Activated T-helper 17 cell treated with anti-CD3 and anti-CD28 coated beads, Interleukin-2, amount 50 U/mL, for 72 hours (primary cell): Measurements from ENCODE around the gene VKORC1L1. TPM values are rescaled to one million over a fixed set of nuclear protein-coding genes. Genes with fewer than 3 reads are reported as not detected.
"Not testable (repeated sequence)": the region's sequence is repeated elsewhere in the genome, so short reads cannot be mapped to it uniquely, and the experiment has no call there.

Source experiments
- ATAC-seq: fragments of 150-1000 bp; cut with Tn5 transposase; replicated peaks from 2 replicates; pipeline ENCODE4 v1.10.0; 2021; ENCODE audit warnings: mild to moderate bottlenecking, moderate library complexity
- H3K27ac Mint-ChIP-seq: one replicate; pipeline ENCODE4 v1.8.0; 2022; ENCODE audit warnings: mixed read lengths
- H3K27me3 Mint-ChIP-seq: one replicate; pipeline ENCODE4 v1.8.0; 2022; ENCODE audit warnings: mixed read lengths
- H3K36me3 Mint-ChIP-seq: one replicate; pipeline ENCODE4 v1.8.0; 2022; ENCODE audit warnings: low read depth, mild to moderate bottlenecking, mixed read lengths
- H3K4me1 Mint-ChIP-seq: one replicate; pipeline ENCODE4 v1.8.0; 2022; ENCODE audit warnings: mixed read lengths
- H3K4me3 Mint-ChIP-seq: one replicate; pipeline ENCODE4 v1.8.0; 2022; ENCODE audit warnings: mild to moderate bottlenecking, mixed read lengths
- H3K9me3 Mint-ChIP-seq: one replicate; pipeline ENCODE4 v1.8.0; 2022; ENCODE audit warnings: mixed read lengths
- total RNA-seq, 2 donors: library from RNA; stranded (reverse); gene quantifications; one replicate each; pipeline ENCODE4 v1.2.3, GENCODE V29; 2022

The VKORC1L1 gene
- total RNA-seq, 2 donors from 2014 or later, result 10.4 to 22.8 TPM

- not testable (repeated sequence) for H3K4me3 Mint-ChIP-seq, H3K27ac Mint-ChIP-seq, H3K36me3 Mint-ChIP-seq, H3K9me3 Mint-ChIP-seq, ATAC-seq, H3K27me3 Mint-ChIP-seq, H3K4me1 Mint-ChIP-seq
These were observed 72.9 kb downstream of the VKORC1L1 start for GRCh38 chr7:65945787-65946186.

- Mint-ChIP-seq H3K27me3 (no peaks in the 10 kb centered on the region), H3K4me1 (no peaks in the 10 kb centered on the region), H3K36me3 (no peaks in the 10 kb centered on the region), H3K9me3 (no peaks in the 10 kb centered on the region), H3K4me3 (no peak overlapping the region), H3K27ac (no peak overlapping the region)
- ATAC-seq, result no peak
These were observed 74.0 kb downstream of the VKORC1L1 start for GRCh38 chr7:65946904-65947303.

GRCh38 chr7:65951837-65952578 is 79.1 kb downstream of the VKORC1L1 start:
- Mint-ChIP-seq H3K4me1 (no peaks in the 10 kb centered on the region), H3K4me3 (no peak overlapping the region)

GRCh38 chr7:65953001-65953720 is 80.3 kb downstream of the VKORC1L1 start:
- Mint-ChIP-seq H3K27me3 (no peaks in the 10 kb centered on the region), H3K36me3 (peaks cover 41% of the 10 kb centered on the region), H3K9me3 (no peaks in the 10 kb centered on the region), H3K4me3 (no peak overlapping the region), H3K4me1 (no peaks in the 10 kb centered on the region), H3K27ac (no peak overlapping the region)
- ATAC-seq, result no peak

More at GRCh38 chr7:65951837-65952578, 79.1 kb downstream of the VKORC1L1 start:
- no peaks in the 10 kb centered on the region for H3K27me3 Mint-ChIP-seq
- no peak for ATAC-seq
- peaks cover 32% of the 10 kb centered on the region for H3K36me3 Mint-ChIP-seq
- H3K27ac Mint-ChIP-seq, result no peak overlapping the region
- H3K9me3 Mint-ChIP-seq, result no peaks in the 10 kb centered on the region

- Mint-ChIP-seq H3K9me3 (no peaks in the 10 kb centered on the region), H3K4me1 (no peaks in the 10 kb centered on the region), H3K27ac (no peak overlapping the region), H3K36me3 (peaks cover 50% of the 10 kb centered on the region), H3K27me3 (no peaks in the 10 kb centered on the region), H3K4me3 (no peak overlapping the region)
- ATAC-seq, result no peak
These were observed 81.1 kb downstream of the VKORC1L1 start for GRCh38 chr7:65953890-65954450.

- ATAC-seq, result no peak
These were observed 82.8 kb downstream of the VKORC1L1 start for GRCh38 chr7:65955718-65956117.

GRCh38 chr7:65960351-65961074 is 87.6 kb downstream of the VKORC1L1 start:
- H3K4me3 Mint-ChIP-seq, result no peak overlapping the region
- H3K27ac Mint-ChIP-seq, result no peak overlapping the region
- no peaks in the 10 kb centered on the region for H3K9me3 Mint-ChIP-seq
- ATAC-seq, result no peak
- no peaks in the 10 kb centered on the region for H3K4me1 Mint-ChIP-seq
- peaks cover 93% of the 10 kb centered on the region for H3K36me3 Mint-ChIP-seq
- H3K27me3 Mint-ChIP-seq, result no peaks in the 10 kb centered on the region

More at GRCh38 chr7:65955718-65956117, 82.8 kb downstream of the VKORC1L1 start:
- Mint-ChIP-seq H3K27ac (no peak overlapping the region), H3K36me3 (peaks cover 67% of the 10 kb centered on the region), H3K9me3 (no peaks in the 10 kb centered on the region), H3K27me3 (no peaks in the 10 kb centered on the region), H3K4me3 (no peak overlapping the region), H3K4me1 (no peaks in the 10 kb centered on the region)

GRCh38 chr7:65962033-65962432 is 89.2 kb downstream of the VKORC1L1 start:
- ATAC-seq, result no peak
- no peaks in the 10 kb centered on the region for H3K9me3 Mint-ChIP-seq
- no peak overlapping the region for H3K27ac Mint-ChIP-seq
- H3K4me3 Mint-ChIP-seq, result no peak overlapping the region
- no peaks in the 10 kb centered on the region for H3K27me3 Mint-ChIP-seq
- H3K36me3 Mint-ChIP-seq, result peaks cover 93% of the 10 kb centered on the region
- H3K4me1 Mint-ChIP-seq, result no peaks in the 10 kb centered on the region

GRCh38 chr7:65964671-65965070 is 91.8 kb downstream of the VKORC1L1 start:
- not testable (repeated sequence) for H3K4me3 Mint-ChIP-seq, ATAC-seq, H3K27ac Mint-ChIP-seq, H3K4me1 Mint-ChIP-seq, H3K9me3 Mint-ChIP-seq, H3K27me3 Mint-ChIP-seq
- H3K36me3 Mint-ChIP-seq, result peaks cover 94% of the 10 kb centered on the region

- Mint-ChIP-seq H3K27me3 (no peaks in the 10 kb centered on the region), H3K4me1 (no peaks in the 10 kb centered on the region), H3K36me3 (peaks cover 94% of the 10 kb centered on the region), H3K4me3 (no peak overlapping the region), H3K9me3 (no peaks in the 10 kb centered on the region), H3K27ac (no peak overlapping the region)
- no peak for ATAC-seq
These were observed 93.3 kb downstream of the VKORC1L1 start for GRCh38 chr7:65966146-65966545.

- Mint-ChIP-seq H3K27ac (peak overlapping the region; percentile 58), H3K36me3 (peaks cover 99% of the 10 kb centered on the region), H3K4me3 (no peak overlapping the region), H3K9me3 (no peaks in the 10 kb centered on the region), H3K4me1 (no peaks in the 10 kb centered on the region), H3K27me3 (no peaks in the 10 kb centered on the region)
- ATAC-seq, result no peak
These were observed 94.7 kb downstream of the VKORC1L1 start for GRCh38 chr7:65967361-65968155.

- H3K9me3 Mint-ChIP-seq, result no peaks in the 10 kb centered on the region
- ATAC-seq, result no peak
- no peaks in the 10 kb centered on the region for H3K4me1 Mint-ChIP-seq
- no peak overlapping the region for H3K27ac Mint-ChIP-seq
- H3K36me3 Mint-ChIP-seq, result peaks cover 99% of the 10 kb centered on the region
- H3K4me3 Mint-ChIP-seq, result no peak overlapping the region
- no peaks in the 10 kb centered on the region for H3K27me3 Mint-ChIP-seq
These were observed 95.6 kb downstream of the VKORC1L1 start for GRCh38 chr7:65968256-65969185.

GRCh38 chr7:65971021-65971420 is 98.1 kb downstream of the VKORC1L1 start:
- Mint-ChIP-seq H3K4me3 (no peak overlapping the region), H3K27ac (no peak overlapping the region), H3K4me1 (no peaks in the 10 kb centered on the region), H3K27me3 (no peaks in the 10 kb centered on the region), H3K36me3 (peaks cover 99% of the 10 kb centered on the region), H3K9me3 (no peaks in the 10 kb centered on the region)
- ATAC-seq, result no peak
